GM21717 (cell line): ENCODE results near the gene ZBTB21.

ENCODE experiments used
- ATAC-seq: cut with Tn5 transposase; IDR thresholded peaks from one replicate; pipeline ENCODE4 v1.9.1; 2021; ENCODE audit warnings: mild to moderate bottlenecking, moderate library complexity; ENCODE audit not compliant: unreplicated experiment

The ZBTB21 gene

DNA sequence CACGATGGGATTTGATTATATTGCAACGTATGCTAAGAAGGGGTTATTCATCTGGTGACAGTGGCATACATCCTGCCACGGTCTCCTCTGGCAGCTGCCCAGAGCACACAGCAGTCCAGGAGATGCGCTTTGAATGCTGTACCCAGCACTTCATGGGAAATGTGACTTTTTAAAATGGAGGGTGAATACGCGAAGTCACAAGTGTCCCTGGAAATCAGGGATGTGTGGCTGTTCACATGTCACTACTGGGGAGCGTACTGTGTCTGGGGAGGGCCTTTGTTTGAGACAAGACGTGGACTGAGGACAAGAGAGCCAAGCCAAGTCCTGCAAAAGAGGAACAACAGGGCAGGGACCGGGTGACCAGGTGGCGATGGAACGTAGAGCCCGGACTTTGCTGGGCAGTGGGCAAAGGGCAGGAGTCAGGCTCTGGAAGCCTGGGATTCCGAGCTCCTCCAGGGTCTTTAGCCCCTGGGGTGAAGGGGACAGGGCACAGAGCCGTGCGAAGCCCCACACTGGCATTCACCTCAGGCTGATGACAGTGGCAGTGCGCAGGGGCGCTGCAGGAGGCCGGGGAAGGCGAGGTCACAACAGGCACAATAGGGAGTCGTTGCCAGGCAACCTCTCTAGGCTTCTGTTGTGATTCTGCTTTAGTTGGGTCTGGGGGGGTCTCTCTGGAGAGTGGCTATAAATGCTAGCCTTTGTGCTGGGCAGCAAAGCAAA is 11.4 kb upstream of the ZBTB21 start:
- ATAC-seq = no peak

- no peak for ATAC-seq
Observed at GRCh38 chr21:42019706-42020105, 9.5 kb upstream of the ZBTB21 start.

DNA sequence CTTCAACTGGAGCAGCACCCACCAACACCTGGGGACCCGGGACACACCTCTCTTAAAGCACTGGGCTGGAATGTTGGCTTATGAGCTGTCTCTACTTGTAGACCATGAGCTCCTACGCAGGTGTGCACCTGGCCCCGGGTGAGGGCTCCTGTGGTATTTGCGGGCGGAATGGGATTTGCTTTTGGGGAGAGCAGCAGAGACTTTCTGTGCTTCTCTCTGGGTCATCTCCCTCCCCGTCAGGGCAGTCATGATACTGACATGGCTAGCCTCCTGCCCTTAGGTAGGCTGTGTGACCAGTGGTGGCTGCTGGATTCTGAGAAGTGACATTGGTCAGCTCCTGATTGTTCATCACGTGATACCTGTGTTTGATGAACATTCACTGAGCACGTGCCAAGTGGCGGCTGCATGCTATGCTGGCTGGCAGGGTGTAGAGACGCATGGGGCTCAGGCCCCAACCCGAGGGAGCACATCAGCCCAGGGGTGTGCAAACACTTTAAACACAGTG is 9.0 kb upstream of the ZBTB21 start:
- ATAC-seq = no peak

- no peak for ATAC-seq
Observed at GRCh38 chr21:42017022-42017421, 6.9 kb upstream of the ZBTB21 start.

DNA sequence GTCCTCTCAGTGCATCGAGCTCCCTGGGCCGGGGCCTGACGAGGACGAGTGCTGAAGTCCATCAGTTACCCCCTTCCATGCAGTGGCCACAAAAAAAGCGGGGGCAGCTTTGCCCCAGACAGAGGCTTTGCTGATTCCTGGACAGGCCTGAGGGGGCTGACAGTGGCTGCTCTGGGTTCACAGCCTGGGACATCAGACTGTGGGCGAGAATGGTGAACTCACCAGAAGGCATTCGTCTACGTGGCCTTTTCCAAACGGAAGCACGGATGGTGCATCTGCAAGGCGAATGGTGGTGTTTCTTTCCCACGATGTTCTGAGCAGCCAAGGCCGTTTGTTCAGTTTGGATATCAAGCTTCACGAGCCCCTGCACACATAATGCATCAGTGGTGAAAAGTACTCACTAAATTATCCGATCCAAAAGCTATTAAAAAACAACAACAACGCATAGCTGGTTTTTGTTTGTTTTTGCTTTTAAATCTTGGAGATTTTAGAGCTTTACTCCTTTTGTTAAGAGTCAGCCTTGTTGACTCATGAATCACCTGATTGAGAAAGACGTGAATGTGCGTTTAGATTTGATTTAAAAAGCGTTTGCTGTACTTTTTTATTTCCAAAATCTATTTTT is 6.3 kb upstream of the ZBTB21 start:
- no peak for ATAC-seq

GRCh38 chr21:42013931-42014330 is 3.8 kb upstream of the ZBTB21 start:
- no peak for ATAC-seq

DNA sequence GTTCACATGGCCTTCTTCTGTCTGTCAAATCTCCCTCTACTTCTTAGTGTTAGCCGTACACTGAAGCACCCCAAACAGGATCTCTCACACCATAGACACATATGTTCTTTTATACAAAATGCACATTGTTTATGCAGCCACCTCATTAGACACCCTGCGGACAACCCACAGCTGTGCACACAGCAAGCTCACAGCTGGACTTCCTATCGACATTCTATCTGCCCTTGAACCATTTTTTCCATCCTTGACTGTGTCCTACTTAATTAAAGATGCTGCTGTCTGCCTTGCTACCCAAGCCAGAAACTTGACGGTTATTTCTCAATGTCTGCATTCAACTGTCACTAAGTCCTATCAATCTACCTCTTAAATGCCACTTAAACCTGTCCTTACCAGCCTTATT is 3.2 kb upstream of the ZBTB21 start:
- no peak for ATAC-seq

GRCh38 chr21:42012763-42013329 is 2.7 kb upstream of the ZBTB21 start:
- no peak for ATAC-seq

- no peak for ATAC-seq
Observed at GRCh38 chr21:42012344-42012743, 2.2 kb upstream of the ZBTB21 start.

GRCh38 chr21:42010507-42011495 is 641 bp upstream of the ZBTB21 start:
- peak; percentile 24 for ATAC-seq

- peak; percentile 14 for ATAC-seq
Observed at GRCh38 chr21:42009018-42009830, 936 bp downstream of the ZBTB21 start.

- ATAC-seq = no peak
Observed at GRCh38 chr21:42007356-42007940, 2.7 kb downstream of the ZBTB21 start.

GRCh38 chr21:42006765-42007164 is 3.4 kb downstream of the ZBTB21 start:
- no peak for ATAC-seq

- ATAC-seq = no peak
Observed at GRCh38 chr21:42004406-42005199, 5.6 kb downstream of the ZBTB21 start.

DNA sequence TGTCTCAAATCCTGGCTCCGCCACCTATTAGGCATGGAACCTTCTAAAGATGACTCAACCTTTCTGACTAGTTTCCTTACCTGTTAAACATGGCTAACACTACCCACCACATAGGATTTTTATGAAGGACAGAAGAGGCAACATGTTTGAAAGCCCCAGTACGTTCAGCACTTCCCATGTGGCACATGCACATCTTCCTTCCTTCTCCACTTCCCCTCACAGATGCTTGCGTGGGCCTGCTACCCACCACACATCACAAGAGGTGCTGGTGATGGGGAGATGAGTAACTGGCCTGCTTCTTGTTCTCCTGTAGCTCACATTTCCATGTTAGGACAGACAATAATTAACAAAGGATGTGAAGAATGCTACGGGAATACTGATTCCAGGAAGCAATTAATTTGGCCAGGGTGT is 7.1 kb downstream of the ZBTB21 start:
- ATAC-seq = peak; percentile 23

GRCh38 chr21:42002421-42002958 is 7.7 kb downstream of the ZBTB21 start:
- peak; percentile 77 for ATAC-seq

- ATAC-seq = no peak
Observed at GRCh38 chr21:42001781-42002180, 8.4 kb downstream of the ZBTB21 start.

GRCh38 chr21:42000908-42001307 is 9.3 kb downstream of the ZBTB21 start:
- ATAC-seq = no peak

DNA sequence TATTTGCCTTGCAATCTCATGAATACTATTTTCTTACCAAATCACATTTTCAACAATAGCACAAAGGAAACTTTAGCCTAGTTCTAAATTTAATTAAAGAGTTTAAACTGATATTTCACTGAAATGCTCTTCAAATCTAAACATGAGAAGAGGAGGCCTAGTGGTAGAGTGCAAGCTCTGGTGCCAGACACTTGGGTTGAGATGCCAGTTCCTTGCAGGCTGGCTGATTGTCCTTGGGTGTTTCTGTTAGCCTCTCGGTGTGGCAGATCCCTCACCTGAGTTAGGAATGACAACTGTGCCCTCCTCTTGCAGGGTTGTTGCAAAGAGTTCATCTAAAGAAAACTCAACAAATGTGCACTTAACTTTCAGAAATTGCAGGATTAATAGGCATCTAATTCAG is 12.5 kb downstream of the ZBTB21 start:
- no peak for ATAC-seq
